SK-N-SH treated with all-trans-retinoic acid at 6 μM for 48 hours (cell line): Measurements from ENCODE around the gene CDPF1.

Experiments used
- ATAC-seq: fragments of 200-7000 bp; cut with Tn5 transposase; 3 replicates; pipeline ENCODE4 v1.9.1; 2020; ENCODE audit warnings: mild to moderate bottlenecking, moderate library complexity
- ARNTL ChIP-seq: fragments of 450-650 bp; formaldehyde crosslinking; IDR thresholded peaks from 2 replicates; pipeline ENCODE4 v1.5.0; 2020; ENCODE audit warnings: low read depth, mild to moderate bottlenecking, moderate library complexity, borderline replicate concordance
- BACH2 ChIP-seq: fragments of 250-450 bp; sonication (Bioruptor Pico); IDR thresholded peaks from 2 replicates; pipeline ENCODE4 v1.9.0; 2021; ENCODE audit warnings: mild to moderate bottlenecking, borderline replicate concordance
- CREB5 ChIP-seq: fragments of 250-450 bp; sonication (Bioruptor Pico); IDR thresholded peaks from 2 replicates; pipeline ENCODE4 v1.5.1; 2020; ENCODE audit warnings: low read depth, mild to moderate bottlenecking, moderate library complexity
- CSRNP3 ChIP-seq: fragments of 250-450 bp; sonication (Bioruptor Pico); IDR thresholded peaks from 2 replicates; pipeline ENCODE4 v1.5.1; 2021; ENCODE audit warnings: mild to moderate bottlenecking, moderate library complexity
- GLIS3 ChIP-seq: fragments of 250-450 bp; sonication (Bioruptor Pico); IDR thresholded peaks from 2 replicates; pipeline ENCODE4 v1.5.0; 2020; ENCODE audit warnings: mild to moderate bottlenecking, moderate library complexity
- ISL1 ChIP-seq: fragments of 250-450 bp; sonication (Bioruptor Pico); IDR thresholded peaks from 2 replicates; pipeline ENCODE4 v2.1.2; 2022; ENCODE audit warnings: mild to moderate bottlenecking, moderate library complexity
- OSR1 ChIP-seq: fragments of 250-450 bp; sonication (Bioruptor Pico); IDR thresholded peaks from 2 replicates; pipeline ENCODE4 v1.8.0; 2022; ENCODE audit warnings: moderate library complexity, mild to moderate bottlenecking, inconsistent platforms
- PATZ1 ChIP-seq: fragments of 250-450 bp; sonication (Bioruptor Pico); IDR thresholded peaks from 2 replicates; pipeline ENCODE4 v1.8.0; 2020; ENCODE audit warnings: mild to moderate bottlenecking, moderate library complexity, borderline replicate concordance
- POU6F1 ChIP-seq: fragments of 250-450 bp; sonication (Bioruptor Pico); IDR thresholded peaks from 2 replicates; pipeline ENCODE4 v1.8.0; 2021; ENCODE audit warnings: low read depth, mild to moderate bottlenecking, moderate library complexity, borderline replicate concordance
- PPARA ChIP-seq: fragments of 250-450 bp; sonication (Bioruptor Pico); IDR thresholded peaks from 2 replicates; pipeline ENCODE4 v1.5.0; 2020; ENCODE audit warnings: mild to moderate bottlenecking, borderline replicate concordance
- RARB ChIP-seq: fragments of 250-450 bp; sonication (Bioruptor Pico); IDR thresholded peaks from 2 replicates; pipeline ENCODE4 v1.8.0; 2021; ENCODE audit warnings: mild to moderate bottlenecking, moderate library complexity
- SNAI2 ChIP-seq: fragments of 250-450 bp; sonication (Bioruptor Pico); IDR thresholded peaks from 2 replicates; pipeline ENCODE4 v1.5.0; 2020; ENCODE audit warnings: mild to moderate bottlenecking, moderate library complexity
- TCF4 ChIP-seq: fragments of 250-450 bp; sonication (Bioruptor Pico); IDR thresholded peaks from 2 replicates; pipeline ENCODE4 v1.8.0; 2021; ENCODE audit warnings: mild to moderate bottlenecking, moderate library complexity, borderline replicate concordance
- TOX ChIP-seq: fragments of 250-450 bp; sonication (Bioruptor Pico); IDR thresholded peaks from 2 replicates; pipeline ENCODE4 v1.8.0; 2021; ENCODE audit warnings: mild to moderate bottlenecking, moderate library complexity, borderline replicate concordance
- TSHZ2 ChIP-seq: fragments of 250-450 bp; sonication (Bioruptor Pico); IDR thresholded peaks from 2 replicates; pipeline ENCODE4 v1.5.0; 2020; ENCODE audit warnings: mild to moderate bottlenecking, moderate library complexity
- ZC3H10 ChIP-seq: fragments of 250-450 bp; sonication (Bioruptor Pico); IDR thresholded peaks from 2 replicates; pipeline ENCODE4 v1.5.1; 2021; ENCODE audit warnings: mild to moderate bottlenecking, moderate library complexity
- ZFP3 ChIP-seq: fragments of 250-450 bp; sonication (Bioruptor Pico); IDR thresholded peaks from 2 replicates; pipeline ENCODE4 v1.5.0; 2020; ENCODE audit warnings: mild to moderate bottlenecking, moderate library complexity
- ZFP30 ChIP-seq: fragments of 450-650 bp; formaldehyde crosslinking; IDR thresholded peaks from 2 replicates; pipeline ENCODE4 v1.5.0; 2022; ENCODE audit warnings: mild to moderate bottlenecking, moderate library complexity
- ZNF565 ChIP-seq: fragments of 450-650 bp; formaldehyde crosslinking; conservative IDR thresholded peaks from 2 replicates; pipeline ENCODE4 v1.5.0; 2020; ENCODE audit warnings: low read depth, mild to moderate bottlenecking, moderate library complexity
- ZNF70 ChIP-seq: fragments of 450-650 bp; formaldehyde crosslinking; IDR thresholded peaks from 2 replicates; pipeline ENCODE4 v1.5.0; 2020; ENCODE audit warnings: mild to moderate bottlenecking, moderate library complexity
- ZNF8 ChIP-seq: fragments of 450-650 bp; formaldehyde crosslinking; IDR thresholded peaks from 2 replicates; pipeline ENCODE4 v1.5.0; 2020; ENCODE audit warnings: mild to moderate bottlenecking, moderate library complexity

Gene CDPF1

GRCh38 chr22:46259374-46259773 is 9.3 kb upstream of the CDPF1 start:
- TF ChIP-seq TCF4 (no peak), PATZ1 (CRISPR knock-in tag) (no peak), ISL1 (CRISPR knock-in tag) (no peak), TSHZ2 (CRISPR knock-in tag) (no peak), CREB5 (CRISPR knock-in tag) (no peak), ZNF8 (CRISPR knock-in tag) (no peak), SNAI2 (no peak), CSRNP3 (CRISPR knock-in tag) (no peak), ZFP30 (CRISPR knock-in tag) (no peak), RARB (CRISPR knock-in tag) (no peak), POU6F1 (no peak), ZC3H10 (CRISPR knock-in tag) (no peak), ZNF565 (CRISPR knock-in tag) (no peak), TOX (no peak), BACH2 (no peak), GLIS3 (CRISPR knock-in tag) (no peak), PPARA (CRISPR knock-in tag) (no peak), ARNTL (CRISPR knock-in tag) (no peak), OSR1 (no peak)
- no peak for ATAC-seq

GRCh38 chr22:46256358-46256958 is 6.4 kb upstream of the CDPF1 start:
- no peak for ATAC-seq
- no peak for TF ChIP-seq ARNTL (CRISPR knock-in tag)
- TF ChIP-seq OSR1: no peak
- TF ChIP-seq PATZ1 (CRISPR knock-in tag): no peak
- TF ChIP-seq GLIS3 (CRISPR knock-in tag): no peak

GRCh38 chr22:46251816-46252380 is 1.8 kb upstream of the CDPF1 start:
- ATAC-seq: no peak
- no peak for TF ChIP-seq CSRNP3 (CRISPR knock-in tag)
- no peak for TF ChIP-seq ZNF70 (CRISPR knock-in tag)
- no peak for TF ChIP-seq ZFP3 (CRISPR knock-in tag)
- TF ChIP-seq CREB5 (CRISPR knock-in tag): no peak
- no peak for TF ChIP-seq RARB (CRISPR knock-in tag)
- no peak for TF ChIP-seq ZC3H10 (CRISPR knock-in tag)
- no peak for TF ChIP-seq ARNTL (CRISPR knock-in tag)
- no peak for TF ChIP-seq SNAI2
